HG03196 (cell line): ENCODE measurements around the gene SYCE3.
A peak's percentile ranks its signal among the peaks of the same experiment; 100 is the strongest.
"Not testable (repeated sequence)": the region's sequence is repeated elsewhere in the genome, so short reads cannot be mapped to it uniquely, and the experiment has no call there.

Experiments
- ATAC-seq: cut with Tn5 transposase; IDR thresholded peaks from one replicate; pipeline ENCODE4 v1.9.1; 2021; ENCODE audit not compliant: unreplicated experiment

SYCE3 gene, protein sequence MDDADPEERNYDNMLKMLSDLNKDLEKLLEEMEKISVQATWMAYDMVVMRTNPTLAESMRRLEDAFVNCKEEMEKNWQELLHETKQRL

GRCh38 chr22:50562523-50563412, at the start of gene SYCE3:
Gene SYCE3, minus strand, starts transcription at chr22:50562919. Its CDS starts 6,514 bp downstream, at chr22:50556405.
- peak; percentile 80 for ATAC-seq

- ATAC-seq: no peak
These were observed 49.4 kb upstream of the SYCE3 start for GRCh38 chr22:50612168-50612527.

DNA sequence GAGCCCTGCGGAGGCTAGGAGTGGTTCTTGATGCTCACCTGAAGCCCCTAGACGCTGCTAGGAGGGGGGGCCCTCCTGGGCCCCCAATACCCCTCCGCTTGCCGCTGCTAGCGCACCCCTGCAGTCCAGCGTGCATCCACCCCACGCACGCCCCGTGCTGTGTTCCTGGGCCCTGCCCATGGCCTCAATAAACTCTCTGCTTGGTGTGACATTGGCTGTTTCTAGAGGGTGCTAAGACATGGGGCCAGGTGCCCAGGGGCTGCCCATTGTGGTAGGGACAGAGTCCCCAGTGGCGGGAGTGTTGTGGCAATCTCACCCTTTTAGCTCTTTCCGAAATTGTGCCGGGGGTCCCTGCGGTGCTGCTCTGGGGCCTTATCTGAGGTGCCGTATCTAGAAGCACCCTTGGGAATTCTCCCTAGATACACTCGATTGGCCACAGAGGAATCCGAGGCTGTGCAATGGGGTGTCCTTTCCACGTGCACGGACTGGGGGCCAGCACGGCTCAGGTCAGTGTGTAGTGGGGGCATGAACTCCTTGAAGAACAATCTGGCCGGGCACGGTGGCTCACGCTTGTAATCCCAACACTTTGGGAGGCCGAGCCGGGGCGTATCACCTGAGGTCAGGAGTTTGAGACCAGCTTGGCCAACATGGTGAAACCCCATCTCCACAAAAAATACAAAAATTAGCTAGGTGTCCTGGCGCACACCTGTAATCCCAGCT, 48.8 kb upstream of the SYCE3 start:
- no peak for ATAC-seq

GRCh38 chr22:50610581-50610980, 47.9 kb upstream of the SYCE3 start:
- no peak for ATAC-seq

DNA sequence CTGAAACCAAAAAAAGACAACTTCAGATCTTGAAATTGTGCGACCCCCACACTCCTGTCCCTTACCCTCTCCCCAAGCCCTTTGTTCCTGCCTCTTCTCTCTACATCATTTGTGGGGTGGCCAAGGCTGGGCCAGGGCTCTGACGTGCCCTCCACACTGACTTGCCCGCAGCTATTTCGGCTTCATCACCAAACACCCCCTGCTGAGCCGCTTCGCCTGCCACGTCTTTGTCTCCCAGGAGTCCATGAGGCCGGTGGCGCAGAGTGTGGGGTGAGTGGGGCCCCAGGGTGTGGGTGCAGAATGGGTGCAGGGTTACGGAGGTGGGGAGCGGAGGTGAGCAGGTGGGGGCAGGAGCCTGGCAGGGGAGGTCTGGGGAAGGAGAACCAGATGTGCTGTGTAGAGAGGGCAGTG, 47.3 kb upstream of the SYCE3 start:
- no peak for ATAC-seq

DNA sequence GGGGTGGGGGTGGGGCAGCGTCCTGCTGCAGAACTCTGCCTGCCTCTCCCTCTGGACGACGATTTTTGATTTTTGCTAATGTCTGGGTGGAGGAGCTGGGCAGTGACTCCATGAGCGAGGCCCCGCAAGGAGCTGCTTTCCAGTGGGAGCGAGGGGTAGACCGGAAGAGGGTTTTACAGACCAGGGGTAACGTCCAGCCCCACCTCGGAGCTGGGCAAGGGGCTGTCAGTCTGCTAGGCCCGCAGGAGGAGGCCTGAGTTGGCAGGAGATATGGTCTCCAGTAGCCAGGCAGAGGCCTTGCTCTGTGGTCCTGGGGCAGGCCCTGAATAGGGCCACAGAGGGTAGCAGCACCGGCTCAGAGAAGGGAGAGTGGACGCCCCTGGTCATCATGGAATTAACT, 46.9 kb upstream of the SYCE3 start:
- ATAC-seq: no peak

DNA sequence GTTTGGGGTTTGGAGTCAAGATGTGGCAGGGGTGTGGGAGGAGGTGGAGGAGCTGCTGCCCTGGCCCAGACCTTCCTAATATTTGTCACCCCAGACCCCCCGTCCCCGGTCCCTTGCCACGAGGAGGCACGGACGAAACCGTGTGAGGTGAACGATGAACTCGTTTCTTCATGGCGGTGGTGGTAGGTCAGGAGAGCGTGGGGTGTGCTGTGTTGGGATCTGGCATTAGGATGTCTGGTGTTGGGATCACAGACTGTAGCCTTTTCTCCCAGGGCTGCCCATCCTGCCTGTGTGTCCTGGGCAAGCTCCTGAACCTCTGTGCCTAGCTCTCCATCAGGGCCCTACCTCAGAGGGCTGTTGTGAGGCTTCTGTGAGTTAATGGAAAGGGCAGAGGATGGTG, 46.3 kb upstream of the SYCE3 start:
- ATAC-seq: no peak

GRCh38 chr22:50608058-50608840, 45.5 kb upstream of the SYCE3 start:
- not testable (repeated sequence) for ATAC-seq

- ATAC-seq: no peak
These were observed 44.9 kb upstream of the SYCE3 start for GRCh38 chr22:50607659-50608020.

GRCh38 chr22:50606946-50607658, 44.4 kb upstream of the SYCE3 start:
- ATAC-seq: no peak

GRCh38 chr22:50606165-50606945, 43.6 kb upstream of the SYCE3 start:
- no peak for ATAC-seq

GRCh38 chr22:50605613-50606074, 42.9 kb upstream of the SYCE3 start:
- ATAC-seq: no peak

GRCh38 chr22:50605002-50605612, 42.4 kb upstream of the SYCE3 start:
- no peak for ATAC-seq

DNA sequence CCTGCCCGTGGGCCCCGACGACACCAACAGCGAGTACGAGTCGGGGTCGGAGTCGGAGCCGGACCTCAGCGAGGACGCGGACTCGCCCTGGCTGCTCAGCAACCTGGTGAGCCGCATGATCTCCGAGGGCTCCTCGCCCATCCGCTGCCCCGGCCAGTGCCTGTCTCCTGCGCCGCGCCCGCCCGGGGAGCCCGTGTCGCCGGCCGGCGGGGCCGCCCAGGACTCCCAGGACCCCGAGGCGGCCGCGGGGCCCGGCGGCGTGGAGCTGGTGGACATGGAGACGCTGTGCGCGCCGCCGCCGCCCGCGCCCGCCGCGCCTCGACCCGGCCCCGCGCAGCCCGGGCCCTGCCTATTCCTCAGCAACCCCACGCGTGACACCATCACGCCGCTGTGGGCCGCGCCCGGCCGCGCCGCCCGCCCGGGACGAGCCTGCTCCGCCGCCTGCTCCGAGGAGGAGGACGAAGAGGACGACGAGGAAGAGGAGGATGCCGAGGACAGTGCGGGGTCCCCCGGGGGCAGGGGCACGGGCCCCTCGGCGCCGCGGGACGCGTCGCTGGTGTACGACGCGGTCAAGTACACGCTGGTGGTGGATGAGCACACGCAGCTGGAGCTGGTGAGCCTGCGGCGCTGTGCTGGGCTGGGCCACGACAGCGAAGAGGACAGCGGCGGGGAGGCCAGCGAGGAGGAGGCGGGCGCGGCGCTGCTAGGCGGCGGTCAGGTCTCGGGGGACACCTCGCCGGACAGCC, 41.7 kb upstream of the SYCE3 start:
- no peak for ATAC-seq

DNA sequence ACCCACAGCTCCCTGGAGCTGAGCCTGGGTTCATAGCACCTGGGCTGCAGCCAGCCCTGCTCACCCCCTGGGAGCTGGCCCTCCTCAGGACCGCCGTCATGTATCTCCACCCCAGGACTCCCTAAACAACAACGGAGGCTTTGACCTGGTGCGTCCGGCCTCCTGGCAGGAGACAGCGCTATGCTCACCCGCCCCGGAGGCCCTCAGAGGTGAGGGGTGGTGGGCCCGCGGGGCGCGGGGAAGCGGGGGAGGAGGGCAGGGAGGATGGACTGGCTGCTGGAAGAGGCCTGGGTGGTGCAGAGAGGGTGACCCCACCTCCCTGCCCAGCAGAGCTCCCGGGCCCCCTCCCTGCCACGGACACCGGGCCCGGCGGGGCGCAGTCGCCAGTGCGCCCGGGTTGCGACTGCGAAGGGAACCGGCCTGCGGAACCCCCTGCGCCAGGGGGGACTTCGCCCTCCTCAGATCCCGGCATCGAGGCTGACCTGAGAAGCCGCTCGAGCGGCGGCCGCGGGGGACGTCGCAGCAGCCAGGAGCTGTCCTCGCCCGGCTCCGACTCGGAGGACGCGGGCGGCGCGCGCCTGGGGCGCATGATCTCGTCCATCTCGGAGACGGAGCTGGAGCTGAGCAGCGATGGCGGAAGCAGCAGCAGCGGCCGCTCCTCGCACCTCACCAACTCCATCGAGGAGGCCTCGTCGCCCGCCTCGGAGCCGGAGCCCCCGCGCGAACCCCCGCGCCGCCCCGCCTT, 41.0 kb upstream of the SYCE3 start:
- ATAC-seq: no peak

GRCh38 chr22:50602338-50602700, 39.6 kb upstream of the SYCE3 start:
- no peak for ATAC-seq

GRCh38 chr22:50601669-50602337, 39.1 kb upstream of the SYCE3 start:
- no peak for ATAC-seq
